H1 (cell line): ENCODE measurements around the gene ARFGEF3. TPM values are rescaled to one million over a fixed set of nuclear protein-coding genes. Genes with fewer than 3 reads are reported as not detected.

Source experiments
- ATF2 ChIP-seq: IDR thresholded peaks from 2 replicates; pipeline ENCODE4 v1.6.1; 2012; ENCODE audit warnings: low read length, inconsistent platforms
- BACH1 ChIP-seq: IDR thresholded peaks from 2 replicates; pipeline ENCODE4 v1.6.1; 2012; ENCODE audit warnings: low read length, improper control_type of control experiment
- PHF8 ChIP-seq: fragments of 200-600 bp; sonication (generic); conservative IDR thresholded peaks from 2 replicates; pipeline ENCODE4 v1.7.1; 2012; ENCODE audit warnings: low read depth, mild to moderate bottlenecking, inconsistent platforms, low read length, moderate library complexity
- POLR2A ChIP-seq, 2 experiments: IDR thresholded peaks; 1 replicate in 1 of 2; 2 replicates in 1 of 2; pipeline ENCODE4 v1.6.1; 2011; ENCODE audit warnings: low read depth in 2 of 2, low read length in 2 of 2, mild to moderate bottlenecking in 2 of 2; ENCODE audit errors: control extremely low read depth in 1 of 2
- POU5F1 ChIP-seq: IDR thresholded peaks from 2 replicates; pipeline ENCODE4 v1.6.1; 2011; ENCODE audit warnings: low read depth, mild to moderate bottlenecking, low read length, moderate library complexity
- SP1 ChIP-seq: IDR thresholded peaks from 2 replicates; pipeline ENCODE4 v1.6.1; 2011; ENCODE audit warnings: low read depth, low read length
- SP4 ChIP-seq: IDR thresholded peaks from 2 replicates; pipeline ENCODE4 v1.6.1; 2012; ENCODE audit warnings: low read length, inconsistent platforms
- TAF7 ChIP-seq: optimal IDR thresholded peaks from 2 replicates; pipeline ENCODE3; 2011; ENCODE audit warnings: low read depth, mild to moderate bottlenecking, inconsistent platforms, low read length, moderate library complexity, borderline replicate concordance
- polyA plus RNA-seq, 7 experiments: library from polyadenylated mRNA; depleted of rRNA in 3 of 7; stranded (reverse) in 5 of 7; unstranded in 2 of 7; fragments of >200 nt in 5 of 7; fragments of 200-250 nt in 2 of 7; gene quantifications; 1 replicate in 5 of 7; 2 replicates in 1 of 7; 4 replicates in 1 of 7; pipeline versions ENCODE4 v1.2.1 to v1.2.3, GENCODE V29; 2011 to 2013; ENCODE audit warnings: missing spikeins in 2 of 7, mixed read lengths in 2 of 7
- total RNA-seq: library from RNA; stranded (reverse); fragmentation: NEBNext Ultra II Directional; extraction: Animal tissue kit (Norgen Biotek cat#: 25700); gene quantifications from 2 replicates; pipeline ENCODE4 v1.2.1, GENCODE V29; 2021

ARFGEF3 gene
- total and polyA plus RNA-seq, 2 of the 8 experiments (the other 6 are each of a cell fraction or from before 2014, with no cell fraction given): 5.8 to 23.2 TPM

- TF ChIP-seq BACH1 (no peak), SP4 (no peak), POU5F1 (no peak), ATF2 (no peak), TAF7 (no peak), PHF8 (no peak), SP1 (no peak), POLR2A (IDR thresholded peaks at IDR 0.05; ENCODE audit: control extremely low read depth in 1 of 2, low read depth in 2 of 2, low read length in 2 of 2) (no peak)
These were observed 22.5 kb downstream of the ARFGEF3 start (continued) for GRCh38 chr6:138184230-138184629.
